Amniotic epithelial cell (primary cell): ENCODE measurements around the gene ATP6V0A1.
"Not testable (repeated sequence)": the region's sequence is repeated elsewhere in the genome, so short reads cannot be mapped to it uniquely, and the experiment has no call there.

Source experiments
- DNase-seq: peaks from one replicate; pipeline ENCODE4 v3.0.0-alpha.2; 2010; ENCODE audit warnings: low read depth

Gene ATP6V0A1

DNA sequence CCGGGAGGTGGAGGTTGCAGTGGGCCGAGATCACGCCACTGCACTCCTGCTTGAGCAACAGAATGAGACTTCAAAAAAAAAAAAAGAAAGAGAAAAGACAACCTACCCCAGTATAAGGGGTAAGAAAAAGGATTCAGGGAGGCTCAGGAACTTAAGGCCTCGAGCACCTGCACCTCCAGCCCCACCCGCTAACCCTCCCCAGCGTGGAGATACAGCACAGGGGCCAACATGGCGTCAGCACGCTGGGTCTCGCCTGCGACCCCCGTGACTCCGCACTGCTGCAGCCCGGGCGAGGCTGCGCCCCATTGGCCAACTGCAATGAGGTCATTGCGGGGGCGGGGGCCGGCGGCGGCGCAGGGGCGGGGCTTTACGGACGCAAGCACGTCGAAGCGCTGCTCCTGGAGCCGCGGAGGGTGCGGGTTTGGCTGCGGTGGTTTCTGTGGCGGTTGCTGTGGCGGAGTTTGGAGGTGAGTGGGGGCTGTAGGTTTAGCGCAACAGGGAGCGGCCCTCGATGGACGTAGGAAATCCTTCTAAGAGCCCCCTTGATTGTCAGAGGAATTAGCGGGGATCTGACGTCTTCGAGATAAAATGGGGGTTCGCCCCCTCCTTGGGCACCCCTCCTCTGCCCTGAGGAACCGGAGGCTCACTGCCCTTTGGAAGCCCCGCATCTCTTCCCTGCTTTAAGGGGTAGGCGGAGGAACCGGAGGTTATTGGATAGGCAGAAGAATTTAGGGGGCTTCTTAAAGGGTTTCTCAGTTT, at the start of gene ATP6V0A1:
ATP6V0A1 (plus strand) TSS at position 382 of the 759 bp plus-strand sequence. CDS start 2,017 bp downstream, outside the sequence.
- peak; percentile 77 for DNase-seq

DNA sequence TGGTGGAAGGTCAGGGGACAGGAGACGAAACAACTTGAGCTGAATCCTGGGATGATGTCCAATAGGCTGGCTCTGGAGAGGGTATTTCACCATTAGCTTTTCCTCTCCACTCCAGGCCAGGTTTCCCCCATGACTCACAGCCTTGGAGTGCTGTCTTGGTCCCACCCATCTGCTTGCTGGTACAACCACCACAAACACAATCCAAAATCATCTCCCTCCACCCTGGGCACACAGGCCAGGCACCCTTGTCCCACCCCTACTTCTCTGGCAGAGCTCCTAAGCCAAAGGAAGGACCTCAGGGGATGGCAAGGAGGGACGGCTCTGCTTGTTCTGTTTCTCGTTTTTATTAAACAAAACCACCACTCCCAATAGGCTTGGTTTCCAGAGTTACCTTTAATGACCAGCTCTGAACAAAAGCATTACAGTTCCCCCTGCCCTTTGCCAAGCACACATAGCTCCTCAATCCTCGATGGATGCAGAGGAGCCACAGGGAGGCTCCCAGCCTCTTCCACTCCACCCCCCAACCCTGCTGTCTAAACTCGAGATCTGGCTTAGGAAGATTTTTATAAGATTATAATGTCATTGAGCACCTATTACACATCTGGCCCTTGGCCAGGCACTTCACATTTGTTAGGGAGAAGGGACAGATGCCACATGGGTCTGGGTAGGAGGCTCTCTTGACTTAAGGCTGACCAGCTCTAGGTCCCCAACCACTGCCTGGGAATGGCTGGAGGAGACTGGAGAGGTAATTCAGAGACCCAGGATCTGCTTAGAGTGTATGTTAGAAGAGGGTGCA, 49.0 kb upstream of the ATP6V0A1 start:
- DNase-seq = peak; percentile 94

DNA sequence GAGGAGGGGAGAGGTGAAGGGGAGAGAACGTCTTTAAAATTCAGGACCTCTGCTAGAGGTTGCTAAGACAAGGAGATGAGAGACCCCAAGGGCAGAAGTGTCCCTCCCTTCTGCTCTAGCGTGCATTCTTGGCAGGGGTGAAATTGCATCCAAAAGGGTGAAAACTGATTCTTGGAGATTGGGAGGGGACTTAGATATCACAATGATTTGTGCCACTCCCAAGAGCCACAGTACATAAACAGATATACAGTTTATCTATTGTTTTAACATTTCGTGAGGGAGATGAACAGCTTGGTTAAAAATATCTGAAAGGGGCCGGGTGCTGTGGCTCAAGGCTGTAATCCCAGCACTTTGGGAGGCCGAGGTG, 48.4 kb upstream of the ATP6V0A1 start:
- DNase-seq = no peak

DNA sequence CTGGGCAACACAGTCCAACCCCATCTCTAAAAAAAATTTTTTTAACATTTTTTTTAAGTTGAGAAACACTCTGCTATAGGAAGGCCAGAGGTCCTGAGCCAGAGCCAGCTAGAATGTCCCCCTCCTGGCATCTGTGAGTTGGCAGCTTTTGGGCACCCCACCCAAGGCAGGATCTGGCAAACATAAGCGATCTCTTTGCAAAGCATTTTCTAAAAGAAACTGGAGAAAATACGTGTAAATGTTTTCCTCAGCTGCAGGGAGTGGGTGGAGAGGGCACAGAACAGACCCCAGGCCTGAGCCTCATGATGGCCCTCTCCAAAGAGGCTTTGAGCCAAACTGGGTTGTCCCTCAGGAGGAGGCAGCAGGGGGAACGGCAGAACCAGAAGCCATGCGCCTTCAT, 47.3 kb upstream of the ATP6V0A1 start:
- no peak for DNase-seq

GRCh38 chr17:42411905-42412679, 46.6 kb upstream of the ATP6V0A1 start:
- DNase-seq = no peak

GRCh38 chr17:42413464-42414040, 45.1 kb upstream of the ATP6V0A1 start:
- DNase-seq = no peak

DNA sequence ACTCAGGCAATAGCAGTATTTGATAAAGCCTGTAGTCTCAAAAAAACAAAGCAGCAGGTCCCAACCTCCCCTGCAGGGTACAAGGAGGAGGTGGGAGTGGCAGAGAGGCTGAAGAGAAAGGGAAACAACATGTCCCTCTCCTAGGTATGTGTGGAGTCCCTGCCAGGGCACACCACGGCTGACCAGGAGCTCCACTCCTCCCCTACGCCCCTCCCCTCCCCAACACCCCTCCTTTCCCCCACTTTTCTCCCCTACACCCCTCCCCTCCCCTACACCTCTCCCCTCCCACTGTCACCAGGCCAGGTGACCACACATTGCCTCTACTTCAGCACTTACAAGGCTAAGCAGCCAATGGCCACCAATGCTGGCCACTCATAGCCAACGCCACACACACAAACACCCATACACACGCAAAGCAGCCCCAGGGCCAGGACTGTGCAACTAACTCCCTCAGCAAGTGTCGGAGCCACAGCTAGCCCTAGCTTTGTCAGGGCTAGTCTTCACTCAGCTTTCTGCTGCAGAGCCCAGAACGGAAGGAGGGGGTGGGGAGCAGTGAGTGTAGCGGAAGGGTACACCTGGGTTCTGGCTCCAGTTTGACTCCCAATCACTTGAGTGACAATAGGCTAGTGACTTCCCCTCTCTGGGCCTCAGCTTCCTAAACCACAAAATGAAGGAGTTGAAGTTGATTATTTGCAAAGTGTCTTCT, 43.8 kb upstream of the ATP6V0A1 start:
- no peak for DNase-seq

GRCh38 chr17:42417981-42418380, 40.7 kb upstream of the ATP6V0A1 start:
- DNase-seq = not testable (repeated sequence)

- no peak for DNase-seq
These were observed 37.6 kb upstream of the ATP6V0A1 start for GRCh38 chr17:42421136-42421506.

GRCh38 chr17:42421507-42422338, 37.0 kb upstream of the ATP6V0A1 start:
- peak; percentile 74 for DNase-seq

GRCh38 chr17:42422412-42422957, 36.2 kb upstream of the ATP6V0A1 start:
- peak; percentile 35 for DNase-seq

DNA sequence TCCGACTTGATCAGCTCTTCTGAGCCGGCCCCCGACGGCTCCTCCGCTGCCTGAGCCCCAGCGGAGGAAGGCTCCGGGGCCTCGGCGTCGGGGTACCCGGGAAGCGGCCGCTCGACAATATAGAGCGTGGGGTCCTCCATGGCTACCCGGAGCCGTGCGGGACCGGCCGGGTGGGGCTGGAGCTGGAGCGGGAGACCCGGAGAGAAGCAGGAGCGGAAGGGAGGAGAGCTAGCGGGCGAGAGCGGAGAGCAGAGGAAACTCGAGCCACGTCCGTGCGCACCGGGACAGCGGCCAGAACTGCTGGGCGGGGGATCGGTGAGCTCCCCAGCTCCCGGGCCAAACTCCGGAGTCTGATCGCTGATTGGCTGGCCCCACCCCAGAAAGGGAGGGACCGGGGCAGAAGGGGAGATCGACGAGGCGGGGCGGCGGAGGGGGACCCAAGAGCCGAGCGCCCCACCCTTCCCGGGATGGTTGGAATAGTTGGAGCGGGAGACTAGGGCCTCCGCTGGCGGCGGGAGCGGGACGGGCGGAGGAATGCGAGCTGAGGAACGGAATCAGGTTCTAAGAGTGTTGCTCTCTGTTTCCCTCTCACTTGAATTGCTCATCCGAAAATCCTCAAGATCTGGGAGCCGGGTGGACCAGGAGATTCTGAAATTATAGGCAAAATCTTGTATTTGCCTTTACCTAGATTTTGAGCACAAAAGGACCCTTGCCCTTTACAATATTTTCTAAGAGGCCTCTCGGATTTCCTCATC, 35.5 kb upstream of the ATP6V0A1 start, which contains the start of gene CAVIN1:
CAVIN1 (minus strand) TSS at position 299 of the 755 bp plus-strand sequence; CDS start at position 140, 159 bp downstream.
- peak; percentile 95 for DNase-seq

- DNase-seq = no peak
These were observed 34.9 kb upstream of the ATP6V0A1 start for GRCh38 chr17:42423766-42424165.

- DNase-seq = no peak
These were observed 33.6 kb upstream of the ATP6V0A1 start for GRCh38 chr17:42424991-42425610.

DNA sequence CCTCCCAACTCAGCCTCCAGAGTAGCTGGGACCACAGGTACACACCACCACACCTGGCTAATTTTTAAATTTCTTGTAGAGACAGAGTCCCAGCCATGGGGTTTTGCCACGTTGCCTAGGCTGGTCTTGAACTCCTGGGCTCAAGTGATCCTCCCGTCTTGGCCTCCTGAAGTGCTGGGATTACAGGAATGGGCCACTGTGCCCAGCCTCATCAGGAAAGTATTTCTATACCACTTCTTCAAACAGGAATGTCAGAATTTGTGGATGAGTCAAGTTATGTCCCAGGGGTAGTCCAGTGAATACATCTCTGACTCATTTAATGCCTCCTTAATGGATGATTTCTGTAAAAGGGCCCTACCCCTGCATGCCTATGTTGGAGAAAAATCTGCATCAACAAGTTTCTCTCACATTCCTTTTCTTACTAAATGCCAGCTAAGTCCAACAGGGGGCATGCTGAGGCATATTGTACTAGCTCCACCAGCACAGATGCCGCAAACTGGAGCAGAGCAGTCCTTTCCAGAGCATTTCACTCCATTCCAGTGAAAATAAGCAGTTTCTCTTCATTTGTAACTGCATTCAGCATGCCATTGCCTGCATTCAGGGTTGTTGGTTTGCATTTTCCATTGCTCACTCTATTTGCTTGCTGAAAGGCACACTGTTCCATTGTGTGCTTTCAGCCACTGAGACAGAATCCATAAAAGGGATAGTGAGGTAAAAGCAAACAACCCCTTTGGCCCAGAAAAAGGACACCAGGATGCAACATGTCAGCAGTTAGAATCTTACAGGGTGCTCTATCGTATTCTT, 30.3 kb upstream of the ATP6V0A1 start:
- DNase-seq = peak; percentile 98

GRCh38 chr17:42429726-42430447, 28.8 kb upstream of the ATP6V0A1 start:
- DNase-seq = no peak

- peak; percentile 72 for DNase-seq
These were observed 26.9 kb upstream of the ATP6V0A1 start for GRCh38 chr17:42431758-42432161.
